Activated CD8-positive, alpha-beta memory T cell treated with anti-CD3 and anti-CD28 coated beads for 48 hours (primary cell): Measurements from ENCODE around the gene OR6B1.
"Not testable (repeated sequence)": the region's sequence is repeated elsewhere in the genome, so short reads cannot be mapped to it uniquely, and the experiment has no call there.

ENCODE experiments used
- DNase-seq, 3 experiments: peaks; one replicate each; pipeline ENCODE4 v3.0.0-alpha.2; 2020; ENCODE audit warnings: low read depth in 2 of 3, low spot score in 2 of 3

Gene OR6B1

DNA sequence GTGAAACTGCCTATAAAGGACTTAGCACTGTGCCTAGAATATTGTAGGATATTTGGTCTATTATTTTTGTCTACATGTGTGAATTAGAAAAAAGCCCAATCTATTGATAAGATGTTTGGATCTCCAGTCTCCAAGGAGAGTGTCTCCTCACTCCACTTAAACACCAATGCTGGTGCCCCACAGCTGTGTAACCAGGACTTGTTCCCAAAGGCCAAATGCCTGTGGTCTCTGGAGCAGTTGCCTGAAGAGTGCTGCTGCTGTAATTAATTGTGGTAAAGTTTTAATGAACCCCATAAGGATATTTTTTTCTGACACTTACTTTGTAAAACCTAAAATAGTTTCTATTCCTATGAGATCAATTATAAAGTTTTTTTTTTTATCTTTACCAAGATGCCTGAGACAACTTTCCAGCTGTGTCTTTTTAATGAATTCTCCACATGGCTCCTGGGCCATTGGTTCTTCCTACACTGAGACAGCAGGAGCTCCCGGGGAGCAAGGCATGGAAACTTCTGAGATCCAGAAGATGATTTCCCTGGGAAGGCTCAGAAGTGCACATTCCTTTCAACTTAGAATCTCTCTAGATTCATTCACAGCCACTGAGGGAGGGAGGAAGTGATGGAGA lies 37.4 kb downstream of the OR6B1 start:
- no peak for DNase-seq

DNA sequence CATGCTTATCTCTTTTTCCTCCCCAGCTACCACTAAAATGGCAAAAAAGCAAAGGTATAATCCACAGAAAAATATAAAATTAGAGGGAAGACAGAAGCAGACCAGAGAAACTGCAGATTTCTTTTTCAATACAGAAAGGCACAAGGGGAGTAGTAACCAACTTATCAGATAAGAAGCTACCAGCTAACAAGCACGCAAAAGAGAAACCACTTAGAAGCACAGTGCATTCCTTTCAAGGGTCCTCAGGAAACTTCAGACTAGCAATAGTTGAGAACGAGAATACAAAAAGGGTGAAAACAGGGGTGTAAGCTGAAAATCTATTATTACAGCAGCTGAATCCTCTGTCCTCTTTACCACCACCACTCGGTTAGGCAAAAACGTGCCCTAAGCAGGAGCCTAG lies 38.8 kb downstream of the OR6B1 start:
- DNase-seq = no peak

DNA sequence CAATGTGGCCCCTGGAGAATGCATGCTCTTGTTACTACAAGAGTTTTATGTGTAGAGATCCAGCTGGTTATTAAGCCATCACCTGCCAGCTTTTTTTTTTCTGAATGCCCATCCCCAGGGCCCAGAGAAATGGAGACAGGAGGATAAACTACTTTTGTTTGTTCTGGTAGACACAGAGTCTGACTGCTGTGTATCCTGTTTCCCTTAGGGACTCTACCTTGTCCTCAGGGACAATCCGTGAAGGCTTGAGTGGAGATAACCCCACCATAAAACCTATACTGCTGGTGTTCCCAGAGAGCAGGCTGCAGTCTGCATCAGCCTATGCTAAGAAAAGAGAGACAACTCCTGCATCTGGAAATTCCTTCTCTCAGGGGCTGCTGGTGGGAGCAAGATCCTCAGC lies 48.5 kb downstream of the OR6B1 start, which contains the start of gene OR2A5:
Gene OR2A5, plus strand, starts transcription at position 301 of the 400 bp plus-strand sequence. CDS start 1,454 bp downstream, outside the sequence.
- DNase-seq = no peak

DNA sequence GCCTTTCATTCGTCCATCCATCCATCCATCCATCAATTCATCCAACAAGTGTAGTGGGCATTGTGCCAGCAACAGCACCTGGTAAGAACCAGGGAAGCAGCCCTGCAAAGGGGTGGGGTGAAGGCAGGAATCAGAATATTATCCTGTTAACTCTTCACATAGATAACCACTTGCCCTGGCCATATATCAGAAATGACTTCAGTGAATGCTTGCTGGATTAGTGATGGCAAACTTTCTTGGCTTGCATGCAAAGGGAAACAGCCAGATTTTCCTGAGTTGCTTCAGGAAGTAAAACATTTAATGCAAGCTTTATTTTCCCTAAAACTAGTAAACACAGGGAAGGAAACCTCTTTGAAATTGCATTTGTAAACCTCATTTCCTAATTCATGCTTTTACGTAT lies 49.4 kb downstream of the OR6B1 start:
- no peak for DNase-seq

DNA sequence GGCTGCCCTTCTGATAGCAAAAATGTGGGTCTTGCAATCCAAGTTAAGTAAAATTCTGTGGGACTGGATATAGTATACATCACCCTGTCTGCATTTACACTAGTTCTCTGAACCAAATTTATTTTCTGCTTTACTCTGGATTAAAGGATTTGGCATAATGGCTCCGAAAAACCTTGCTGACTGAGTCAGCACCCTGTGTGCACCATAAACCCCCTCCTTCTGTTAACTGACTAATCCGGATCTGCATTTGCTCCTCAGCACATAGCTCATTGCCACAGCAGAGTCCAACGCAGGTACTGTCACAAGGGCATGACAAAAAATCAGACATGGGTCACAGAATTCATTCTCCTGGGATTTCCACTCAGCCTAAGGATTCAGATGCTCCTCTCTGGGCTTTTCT lies 50.0 kb downstream of the OR6B1 start:
- DNase-seq = no peak

DNA sequence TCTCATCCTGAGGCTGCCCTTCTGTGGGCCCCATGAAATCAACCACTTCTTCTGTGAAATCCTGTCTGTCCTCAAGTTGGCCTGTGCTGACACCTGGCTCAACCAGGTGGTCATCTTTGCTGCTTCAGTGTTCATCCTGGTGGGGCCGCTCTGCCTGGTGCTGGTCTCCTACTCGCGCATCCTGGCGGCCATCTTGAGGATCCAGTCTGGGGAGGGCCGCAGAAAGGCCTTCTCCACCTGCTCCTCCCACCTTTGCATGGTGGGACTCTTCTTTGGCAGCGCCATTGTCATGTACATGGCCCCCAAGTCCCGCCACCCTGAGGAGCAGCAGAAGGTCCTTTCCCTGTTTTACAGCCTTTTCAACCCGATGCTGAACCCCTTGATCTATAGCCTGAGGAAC lies 50.8 kb downstream of the OR6B1 start:
- DNase-seq = not testable (repeated sequence)

DNA sequence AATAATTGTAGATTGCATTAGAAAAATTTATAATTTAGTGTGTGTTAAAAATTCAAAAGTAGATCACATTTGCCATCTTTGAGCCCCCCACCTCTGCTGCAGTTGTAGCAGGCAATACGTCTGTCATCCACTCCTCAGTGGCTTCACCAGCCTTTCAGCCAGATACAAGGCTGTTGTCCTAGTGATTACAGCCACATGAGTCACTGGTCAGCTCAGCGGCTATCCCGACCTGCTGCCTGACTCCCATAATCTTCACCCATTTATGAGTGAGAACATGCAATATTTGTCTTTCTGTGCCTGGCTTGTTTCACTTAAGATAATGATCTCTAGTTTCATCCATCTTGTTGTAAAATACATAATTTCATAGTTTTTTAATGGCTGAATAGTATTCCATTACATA lies 57.8 kb downstream of the OR6B1 start:
- no peak for DNase-seq
